Endothelial cell of umbilical vein (primary cell): ENCODE measurements around the gene MEF2C.
"Not testable (repeated sequence)": the region's sequence is repeated elsewhere in the genome, so short reads cannot be mapped to it uniquely, and the experiment has no call there.

Experiments used
- EZH2 ChIP-seq: IDR thresholded peaks from 2 replicates; pipeline ENCODE4 v1.6.1; 2012; ENCODE audit warnings: borderline replicate concordance, low read depth, mild to moderate bottlenecking, moderate library complexity, low read length, inconsistent platforms; ENCODE audit not compliant: severe bottlenecking
- FOS ChIP-seq: IDR thresholded peaks from 2 replicates; pipeline ENCODE4 v1.6.1; 2011; ENCODE audit warnings: mild to moderate bottlenecking, low read length, moderate library complexity, borderline replicate concordance; ENCODE audit not compliant: insufficient read depth
- GATA2 ChIP-seq: IDR thresholded peaks from 2 replicates; pipeline ENCODE4 v1.7.0; 2011; ENCODE audit warnings: low read depth, mild to moderate bottlenecking, moderate library complexity, mixed read lengths, low read length; ENCODE audit not compliant: insufficient read length, insufficient read depth
- JUN ChIP-seq: IDR thresholded peaks from 2 replicates; pipeline ENCODE4 v1.6.1; 2011; ENCODE audit warnings: borderline replicate concordance, low read depth; ENCODE audit not compliant: insufficient read length, insufficient read depth
- MAX ChIP-seq: IDR thresholded peaks from 2 replicates; pipeline ENCODE4 v1.6.1; 2011; ENCODE audit not compliant: insufficient read depth, insufficient read length
- MYC ChIP-seq: IDR thresholded peaks from one replicate; pipeline ENCODE4 v1.6.1; 2011; ENCODE audit warnings: mild to moderate bottlenecking, low read depth, low read length
- POLR2A ChIP-seq: IDR thresholded peaks from 2 replicates; pipeline ENCODE4 v1.6.1; 2012; ENCODE audit warnings: low read depth, mild to moderate bottlenecking, control low read depth, low read length
- POLR2AphosphoS5 ChIP-seq: IDR thresholded peaks from 2 replicates; pipeline ENCODE4 v1.6.1; 2012; ENCODE audit warnings: low read depth, mild to moderate bottlenecking, control low read depth, low read length, moderate library complexity; ENCODE audit not compliant: insufficient read depth
- TF ChIP-seq, protein P1 (sequence below), 2 donors: IDR thresholded peaks; 1 replicate in 1 of 2; 2 replicates in 1 of 2; pipeline ENCODE4 v1.5.1; 2011; ENCODE audit warnings: low read length in 2 of 2, mild to moderate bottlenecking in 2 of 2, moderate library complexity in 2 of 2, control low read depth in 1 of 2, inconsistent platforms in 1 of 2, low read depth in 1 of 2; ENCODE audit not compliant: insufficient read depth in 1 of 2; ENCODE audit errors: extremely low read depth in 1 of 2

- TF ChIP-seq, protein P1, sequence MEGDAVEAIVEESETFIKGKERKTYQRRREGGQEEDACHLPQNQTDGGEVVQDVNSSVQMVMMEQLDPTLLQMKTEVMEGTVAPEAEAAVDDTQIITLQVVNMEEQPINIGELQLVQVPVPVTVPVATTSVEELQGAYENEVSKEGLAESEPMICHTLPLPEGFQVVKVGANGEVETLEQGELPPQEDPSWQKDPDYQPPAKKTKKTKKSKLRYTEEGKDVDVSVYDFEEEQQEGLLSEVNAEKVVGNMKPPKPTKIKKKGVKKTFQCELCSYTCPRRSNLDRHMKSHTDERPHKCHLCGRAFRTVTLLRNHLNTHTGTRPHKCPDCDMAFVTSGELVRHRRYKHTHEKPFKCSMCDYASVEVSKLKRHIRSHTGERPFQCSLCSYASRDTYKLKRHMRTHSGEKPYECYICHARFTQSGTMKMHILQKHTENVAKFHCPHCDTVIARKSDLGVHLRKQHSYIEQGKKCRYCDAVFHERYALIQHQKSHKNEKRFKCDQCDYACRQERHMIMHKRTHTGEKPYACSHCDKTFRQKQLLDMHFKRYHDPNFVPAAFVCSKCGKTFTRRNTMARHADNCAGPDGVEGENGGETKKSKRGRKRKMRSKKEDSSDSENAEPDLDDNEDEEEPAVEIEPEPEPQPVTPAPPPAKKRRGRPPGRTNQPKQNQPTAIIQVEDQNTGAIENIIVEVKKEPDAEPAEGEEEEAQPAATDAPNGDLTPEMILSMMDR (IDR thresholded peaks at IDR 0.05; ENCODE audit: extremely low read depth in 1 of 2, insufficient read depth in 1 of 2, low read depth in 1 of 2, low read length in 2 of 2) = not testable (repeated sequence)
- TF ChIP-seq POLR2AphosphoS5, POLR2A, MAX, EZH2, GATA2, MYC, JUN, FOS: not testable (repeated sequence)
These were observed 89.2 kb downstream of the MEF2C start for GRCh38 chr5:88793797-88794196.
